GM12801 (cell line): ENCODE data around the gene NHP2.

Experiments
- CTCF ChIP-seq: IDR thresholded peaks from one replicate; pipeline ENCODE4 v1.5.1; 2011; ENCODE audit warnings: control low read depth; ENCODE audit not compliant: insufficient read length; ENCODE audit errors: extremely low read depth

Gene NHP2

GRCh38 chr5:178119915-178120606, 33.6 kb downstream of the NHP2 start:
- no peak for TF ChIP-seq CTCF

GRCh38 chr5:178117923-178118701, 35.6 kb downstream of the NHP2 start:
- TF ChIP-seq CTCF: no peak

- TF ChIP-seq CTCF: no peak
Observed at GRCh38 chr5:178116143-178116885, 37.4 kb downstream of the NHP2 start.

- no peak for TF ChIP-seq CTCF
Observed at GRCh38 chr5:178115814-178116142, 37.9 kb downstream of the NHP2 start.

GRCh38 chr5:178115136-178115813, 38.4 kb downstream of the NHP2 start:
- no peak for TF ChIP-seq CTCF

GRCh38 chr5:178114325-178115135, 39.2 kb downstream of the NHP2 start:
- no peak for TF ChIP-seq CTCF
